Astrocyte of the spinal cord (primary cell): ENCODE data around the gene HEMK1.

Source experiments
- DNase-seq: peaks from one replicate; pipeline ENCODE4 v3.0.0; 2011; ENCODE audit warnings: low read depth, low spot score
- H3K4me3 ChIP-seq: 2 replicates; pipeline ENCODE4 v1.5.1; 2011; ENCODE audit warnings: low read depth, mild to moderate bottlenecking, low read length, moderate library complexity
- in situ Hi-C: cut with HindIII; loops from 2 replicates; pipeline ENCODE4 v1.10.0; 2017; ENCODE audit warnings: low sequenced_read_pairs
- TF ChIP-seq, protein P1 (sequence below): IDR thresholded peaks from 2 replicates; pipeline ENCODE4 v1.5.1; 2012; ENCODE audit warnings: low read depth, mild to moderate bottlenecking, low read length, inconsistent platforms

Gene HEMK1

DNA sequence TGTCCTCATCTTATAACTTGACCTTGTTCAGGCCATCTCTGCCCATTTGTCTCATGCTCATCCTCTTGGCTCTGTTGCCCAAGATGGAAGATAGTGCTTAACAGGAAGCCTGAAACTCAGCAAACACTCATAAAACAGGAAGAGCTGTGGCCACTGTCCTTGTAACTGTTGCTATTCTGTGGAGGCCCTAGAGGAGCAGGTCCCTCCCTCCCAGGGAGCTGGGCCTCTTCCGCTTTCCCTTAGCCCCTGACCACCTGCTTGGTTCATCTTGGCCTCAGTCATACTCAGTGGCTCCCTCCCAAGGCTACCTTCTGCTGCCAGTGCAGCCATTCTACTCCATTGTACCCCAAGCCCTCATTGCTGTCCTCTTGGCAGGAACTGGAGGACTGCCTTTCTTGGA lies 51.1 kb downstream of the HEMK1 start:
- no peak for DNase-seq
- in situ Hi-C loops, result no loop called here
- H3K4me3 ChIP-seq, result no peak overlapping the region
- TF ChIP-seq, protein P1, sequence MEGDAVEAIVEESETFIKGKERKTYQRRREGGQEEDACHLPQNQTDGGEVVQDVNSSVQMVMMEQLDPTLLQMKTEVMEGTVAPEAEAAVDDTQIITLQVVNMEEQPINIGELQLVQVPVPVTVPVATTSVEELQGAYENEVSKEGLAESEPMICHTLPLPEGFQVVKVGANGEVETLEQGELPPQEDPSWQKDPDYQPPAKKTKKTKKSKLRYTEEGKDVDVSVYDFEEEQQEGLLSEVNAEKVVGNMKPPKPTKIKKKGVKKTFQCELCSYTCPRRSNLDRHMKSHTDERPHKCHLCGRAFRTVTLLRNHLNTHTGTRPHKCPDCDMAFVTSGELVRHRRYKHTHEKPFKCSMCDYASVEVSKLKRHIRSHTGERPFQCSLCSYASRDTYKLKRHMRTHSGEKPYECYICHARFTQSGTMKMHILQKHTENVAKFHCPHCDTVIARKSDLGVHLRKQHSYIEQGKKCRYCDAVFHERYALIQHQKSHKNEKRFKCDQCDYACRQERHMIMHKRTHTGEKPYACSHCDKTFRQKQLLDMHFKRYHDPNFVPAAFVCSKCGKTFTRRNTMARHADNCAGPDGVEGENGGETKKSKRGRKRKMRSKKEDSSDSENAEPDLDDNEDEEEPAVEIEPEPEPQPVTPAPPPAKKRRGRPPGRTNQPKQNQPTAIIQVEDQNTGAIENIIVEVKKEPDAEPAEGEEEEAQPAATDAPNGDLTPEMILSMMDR, result no peak

DNA sequence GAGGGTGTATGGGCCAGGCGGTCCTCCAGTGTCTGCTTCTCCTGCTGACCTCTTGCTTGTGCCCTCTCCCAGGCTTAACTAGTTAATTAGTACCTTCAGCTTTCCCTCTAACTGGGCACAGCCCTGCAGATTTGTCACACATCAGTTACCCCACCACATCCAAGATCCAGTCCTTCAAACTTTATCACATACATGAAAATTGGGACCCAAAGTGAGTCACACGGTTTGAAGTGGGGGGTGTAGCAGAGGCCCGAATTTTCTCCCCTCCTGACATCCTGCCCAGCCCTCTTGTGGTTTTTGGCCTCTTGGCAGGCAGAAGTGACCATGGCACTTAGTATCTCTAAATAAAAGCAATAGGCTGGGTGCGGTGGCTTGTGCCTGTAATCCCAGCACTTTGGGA lies 51.5 kb downstream of the HEMK1 start:
- DNase-seq, result no peak
- TF ChIP-seq, protein P1, result no peak
- H3K4me3 ChIP-seq, result no peak overlapping the region
- in situ Hi-C loops, result no loop called here

DNA sequence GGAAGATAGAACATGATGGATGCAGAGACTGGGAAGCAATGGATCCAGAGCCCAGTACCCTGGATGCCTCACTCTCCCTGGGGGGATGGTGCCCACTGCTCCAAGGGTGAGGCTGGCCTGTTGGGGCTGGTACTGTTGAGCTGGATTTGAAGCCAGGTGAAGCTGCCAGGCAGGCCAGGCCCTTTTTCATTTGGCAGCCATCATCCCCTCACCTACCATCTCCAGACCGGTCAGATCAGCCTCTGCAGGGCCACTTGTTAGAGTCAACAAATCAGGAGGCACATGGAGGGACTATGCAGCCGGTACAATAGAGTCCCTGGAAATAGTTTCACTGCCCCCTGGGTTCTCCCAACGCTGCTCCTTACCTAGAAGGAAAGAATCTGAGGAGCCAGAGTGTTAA lies 53.6 kb downstream of the HEMK1 start:
- H3K4me3 ChIP-seq, result no peak overlapping the region
- no peak for DNase-seq
- in situ Hi-C loops, result no loop called here
- TF ChIP-seq, protein P1, result no peak

DNA sequence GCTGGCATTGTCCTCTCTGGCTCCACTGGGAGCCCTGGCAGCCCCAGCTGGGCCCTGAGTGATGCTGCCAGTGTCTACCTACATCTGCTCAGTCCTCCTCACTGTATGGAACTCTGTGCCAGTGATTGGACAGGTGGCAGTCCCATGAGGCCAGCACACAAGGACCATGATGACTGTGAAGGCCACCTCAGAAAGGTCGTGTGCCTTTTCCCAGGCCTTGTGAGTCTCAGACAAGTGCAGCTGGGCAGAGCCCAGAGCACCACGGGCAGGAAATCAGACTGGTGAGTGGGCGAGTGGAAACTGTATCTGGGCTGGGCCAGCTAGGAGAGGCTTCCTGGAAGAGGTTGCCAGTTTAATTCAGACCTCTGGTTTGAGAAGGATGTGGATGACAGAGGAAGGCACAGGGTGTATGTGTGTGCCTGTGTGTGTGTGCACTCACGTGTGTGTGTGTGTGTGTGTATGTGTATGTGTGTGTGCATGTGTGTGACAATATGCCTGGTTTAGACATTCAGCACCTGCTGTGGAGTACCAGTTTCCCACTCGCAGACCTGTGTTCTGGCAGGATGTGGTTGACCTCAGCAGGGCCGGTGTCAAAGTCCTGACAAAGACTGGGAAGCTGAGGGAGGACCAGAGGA lies 54.6 kb downstream of the HEMK1 start:
- H3K4me3 ChIP-seq, result no peak overlapping the region
- DNase-seq, result no peak
- TF ChIP-seq, protein P1, result no peak
- in situ Hi-C loops, result no loop called here

DNA sequence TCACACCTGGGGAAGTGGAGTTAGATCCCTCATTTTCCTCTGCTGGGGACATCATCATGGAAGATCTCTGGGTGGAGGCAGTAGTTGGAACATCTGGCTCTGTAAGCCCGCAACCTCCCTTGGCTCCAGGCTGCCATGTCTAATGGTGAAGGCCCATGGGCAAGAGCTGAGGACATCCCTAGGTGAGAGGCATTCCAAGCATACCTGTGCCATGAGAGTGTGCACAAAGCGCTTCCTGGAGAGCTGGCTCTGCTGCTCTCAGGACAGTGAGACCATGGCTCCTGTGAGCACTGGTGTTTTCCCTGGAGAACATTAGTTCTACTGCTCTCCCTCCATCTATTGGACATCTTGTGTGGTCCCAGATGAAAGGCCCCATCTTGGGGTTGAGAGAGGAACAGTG lies 55.3 kb downstream of the HEMK1 start:
- no peak overlapping the region for H3K4me3 ChIP-seq
- in situ Hi-C loops, result no loop called here
- TF ChIP-seq, protein P1, result no peak
- no peak for DNase-seq

DNA sequence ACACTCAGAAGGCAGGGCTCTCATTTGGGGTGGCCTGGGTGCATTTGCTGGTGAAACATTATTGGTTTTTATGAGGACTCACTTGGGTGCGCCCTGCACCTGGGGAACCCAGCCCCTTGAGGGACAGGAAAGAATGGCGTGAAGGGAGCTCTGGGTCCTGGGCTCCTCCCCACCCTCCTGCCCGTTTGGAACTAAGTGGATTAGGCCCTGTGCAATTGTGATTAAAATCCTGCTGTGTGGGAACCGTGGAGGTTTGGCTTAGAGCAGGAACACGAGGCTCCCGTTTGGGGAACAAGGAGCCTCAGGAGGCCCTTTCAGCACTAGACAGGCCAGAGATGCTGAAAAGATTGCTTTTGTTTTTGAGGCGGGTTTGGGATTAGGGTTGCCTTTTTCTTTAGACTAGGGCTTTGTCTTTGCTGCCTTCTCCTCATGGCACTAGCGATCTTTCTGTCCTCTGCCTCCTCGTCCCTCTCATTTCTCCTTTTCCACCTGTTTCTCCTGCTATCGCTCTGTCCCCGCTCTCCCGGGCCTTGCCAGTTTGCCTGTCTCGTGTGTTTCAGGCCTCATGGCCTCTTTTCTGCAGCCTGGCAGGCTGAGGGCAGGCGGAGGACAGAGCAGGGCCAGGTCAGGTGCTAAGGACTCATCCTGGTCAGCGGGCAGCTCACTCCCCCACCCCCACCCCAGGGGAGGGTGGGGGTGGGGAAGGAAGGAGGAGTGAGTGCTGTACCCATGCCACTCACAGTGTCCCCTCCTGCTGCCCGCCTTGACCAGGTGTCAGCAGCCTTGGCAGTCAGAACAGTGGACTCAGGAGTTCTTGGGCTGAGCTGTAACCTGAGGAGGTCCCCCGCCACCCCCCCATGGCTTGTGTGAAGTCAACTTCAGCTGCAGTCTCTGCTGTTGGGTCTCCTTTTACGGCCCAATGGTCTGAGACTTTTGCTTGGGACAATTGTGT lies 56.2 kb downstream of the HEMK1 start:
- DNase-seq, result no peak
- TF ChIP-seq, protein P1, result no peak
- in situ Hi-C loops, result no loop called here
- H3K4me3 ChIP-seq, result no peak overlapping the region
